GM10248 (cell line): ENCODE results near the gene F5.

Source experiments
- CTCF ChIA-PET: fragments of 300-600 bp; sonication (Branson Sonifier 250); formaldehyde crosslinking; extraction: SDS; loops from one replicate; lab custom pipeline; 2021; ENCODE audit warnings: antibody characterized with exemption; lab: Yijun Ruan, JAX
- POLR2A ChIA-PET: fragments of 350-650 bp; sonication (Branson Sonifier 250); formaldehyde crosslinking; extraction: SDS; loops from one replicate; lab custom pipeline; 2020; ENCODE audit warnings: antibody characterized with exemption; lab: Yijun Ruan, JAX
- DNase-seq: peaks from one replicate; pipeline ENCODE4 v3.0.0; 2012; ENCODE audit errors: extremely low spot score
- CTCF ChIP-seq: IDR thresholded peaks from 2 replicates; pipeline ENCODE4 v1.5.1; 2012; ENCODE audit warnings: mild to moderate bottlenecking, low read depth; ENCODE audit errors: extremely low read depth, missing control alignments, control extremely low read depth

F5 gene

GRCh38 chr1:169624122-169624521 lies 37.8 kb upstream of the F5 start:
- no peak for TF ChIP-seq CTCF
- ChIA-PET CTCF (no interaction called here), POLR2A (no interaction called here)
- DNase-seq = no peak

GRCh38 chr1:169623132-169623926 lies 37.0 kb upstream of the F5 start:
- ChIA-PET POLR2A (no interaction called here), CTCF (interaction anchor here (0.9 kb wide), 1 partner anchor 37 kb away, joined by 3 read pairs; the partner anchor contains the start of gene F5)
- no peak for DNase-seq
- TF ChIP-seq CTCF = no peak

GRCh38 chr1:169620565-169620964 lies 34.3 kb upstream of the F5 start:
- no peak for DNase-seq
- ChIA-PET POLR2A (no interaction called here), CTCF (no interaction called here)
- TF ChIP-seq CTCF = no peak

- CTCF ChIA-PET = no interaction called here
- DNase-seq = no peak
- POLR2A ChIA-PET = no interaction called here
- no peak for TF ChIP-seq CTCF
Observed at GRCh38 chr1:169618367-169618766, 32.1 kb upstream of the F5 start.

- POLR2A ChIA-PET = no interaction called here
- CTCF ChIA-PET = interaction anchor here (1.2 to 2.2 kb wide), 8 partner anchors 10 to 96 kb away, joined by 3 to 13 read pairs (median 3); no protein-coding TSS in a partner anchor
- TF ChIP-seq CTCF = no peak
- no peak for DNase-seq
Observed at GRCh38 chr1:169615803-169616202, 29.5 kb upstream of the F5 start.

- no peak for DNase-seq
- CTCF ChIA-PET = interaction anchor here (1.2 to 3.4 kb wide), 4 partner anchors 9 to 199 kb away, joined by 3 to 25 read pairs (median 8); partner anchors contain the start of gene F5
- no peak for TF ChIP-seq CTCF
- POLR2A ChIA-PET = no interaction called here
Observed at GRCh38 chr1:169610858-169611257, 24.6 kb upstream of the F5 start.
